Hippocampal formation (tissue), 2 donors: ENCODE measurements around the gene MOV10L1.

ENCODE experiments used
- DNase-seq, 2 donors: peaks; one replicate each; lab custom pipeline; 2025; lab: John Stamatoyannopoulos, UW

MOV10L1 gene

DNA sequence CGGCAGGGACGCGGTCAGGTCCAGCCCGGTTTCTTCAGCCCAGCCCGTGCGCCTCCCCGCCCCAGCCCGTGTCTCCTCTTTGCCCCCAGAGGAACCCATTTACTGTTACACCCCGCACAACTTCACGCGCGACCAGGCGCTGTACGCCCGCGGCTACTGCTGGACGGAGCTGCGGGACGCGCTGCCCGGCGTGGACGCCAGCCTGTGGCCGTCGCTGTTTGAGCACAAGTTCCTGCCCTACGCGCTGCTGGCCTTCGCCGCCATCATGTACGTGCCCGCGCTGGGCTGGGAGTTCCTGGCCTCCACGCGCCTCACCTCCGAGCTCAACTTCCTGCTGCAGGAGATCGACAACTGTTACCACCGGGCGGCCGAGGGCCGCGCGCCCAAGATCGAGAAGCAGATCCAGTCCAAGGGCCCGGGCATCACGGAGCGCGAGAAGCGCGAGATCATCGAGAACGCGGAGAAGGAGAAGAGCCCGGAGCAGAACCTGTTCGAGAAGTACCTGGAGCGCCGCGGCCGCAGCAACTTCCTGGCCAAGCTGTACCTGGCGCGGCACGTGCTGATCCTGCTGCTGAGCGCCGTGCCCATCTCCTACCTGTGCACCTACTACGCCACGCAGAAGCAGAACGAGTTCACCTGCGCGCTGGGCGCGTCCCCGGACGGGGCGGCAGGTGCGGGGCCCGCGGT is 87.2 kb downstream of the MOV10L1 start:
- no peak for DNase-seq

DNA sequence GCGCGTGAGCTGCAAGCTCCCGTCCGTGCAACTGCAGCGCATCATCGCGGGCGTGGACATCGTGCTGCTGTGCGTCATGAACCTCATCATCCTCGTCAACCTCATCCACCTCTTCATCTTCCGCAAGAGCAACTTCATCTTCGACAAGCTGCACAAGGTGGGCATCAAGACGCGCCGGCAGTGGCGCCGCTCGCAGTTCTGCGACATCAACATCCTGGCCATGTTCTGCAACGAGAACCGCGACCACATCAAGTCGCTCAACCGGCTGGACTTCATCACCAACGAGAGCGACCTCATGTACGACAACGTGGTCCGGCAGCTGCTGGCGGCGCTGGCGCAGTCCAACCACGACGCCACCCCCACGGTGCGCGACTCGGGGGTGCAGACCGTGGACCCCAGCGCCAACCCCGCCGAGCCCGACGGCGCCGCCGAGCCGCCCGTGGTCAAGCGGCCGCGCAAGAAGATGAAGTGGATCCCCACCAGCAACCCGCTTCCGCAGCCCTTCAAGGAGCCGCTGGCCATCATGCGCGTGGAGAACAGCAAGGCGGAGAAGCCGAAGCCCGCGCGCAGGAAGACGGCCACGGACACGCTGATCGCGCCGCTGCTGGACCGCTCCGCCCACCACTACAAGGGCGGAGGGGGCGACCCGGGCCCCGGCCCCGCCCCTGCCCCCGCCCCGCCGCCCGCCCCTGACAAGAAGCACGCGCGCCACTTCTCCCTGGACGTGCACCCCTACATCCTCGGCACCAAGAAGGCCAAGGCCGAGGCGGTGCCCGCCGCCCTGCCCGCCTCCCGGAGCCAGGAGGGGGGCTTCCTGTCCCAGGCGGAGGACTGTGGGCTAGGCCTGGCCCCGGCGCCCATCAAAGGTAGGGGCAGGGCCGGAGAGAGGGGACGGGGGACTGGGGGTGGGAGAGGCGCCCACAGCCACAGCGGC is 88.0 kb downstream of the MOV10L1 start:
- no peak for DNase-seq

DNA sequence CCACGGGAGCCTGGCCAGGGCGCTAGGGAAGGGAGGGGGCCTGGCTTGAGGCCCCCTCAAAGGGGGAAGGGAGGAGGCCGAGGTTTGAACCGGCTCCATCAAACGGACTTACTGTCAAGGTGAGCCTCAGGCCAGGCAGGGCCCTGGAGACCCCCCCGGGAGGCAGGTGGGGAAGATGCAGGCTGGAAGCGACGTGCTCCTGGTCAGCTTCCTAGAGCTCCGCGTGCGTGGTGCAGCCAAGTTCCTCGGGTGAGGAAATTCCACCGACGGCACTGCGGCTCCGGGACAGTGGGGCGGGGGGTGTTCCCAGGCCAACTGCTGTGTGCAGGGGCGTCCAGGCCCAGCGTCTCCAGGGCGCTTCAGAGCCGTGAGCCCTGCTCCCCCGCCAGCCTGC is 88.7 kb downstream of the MOV10L1 start:
- DNase-seq = no peak

DNA sequence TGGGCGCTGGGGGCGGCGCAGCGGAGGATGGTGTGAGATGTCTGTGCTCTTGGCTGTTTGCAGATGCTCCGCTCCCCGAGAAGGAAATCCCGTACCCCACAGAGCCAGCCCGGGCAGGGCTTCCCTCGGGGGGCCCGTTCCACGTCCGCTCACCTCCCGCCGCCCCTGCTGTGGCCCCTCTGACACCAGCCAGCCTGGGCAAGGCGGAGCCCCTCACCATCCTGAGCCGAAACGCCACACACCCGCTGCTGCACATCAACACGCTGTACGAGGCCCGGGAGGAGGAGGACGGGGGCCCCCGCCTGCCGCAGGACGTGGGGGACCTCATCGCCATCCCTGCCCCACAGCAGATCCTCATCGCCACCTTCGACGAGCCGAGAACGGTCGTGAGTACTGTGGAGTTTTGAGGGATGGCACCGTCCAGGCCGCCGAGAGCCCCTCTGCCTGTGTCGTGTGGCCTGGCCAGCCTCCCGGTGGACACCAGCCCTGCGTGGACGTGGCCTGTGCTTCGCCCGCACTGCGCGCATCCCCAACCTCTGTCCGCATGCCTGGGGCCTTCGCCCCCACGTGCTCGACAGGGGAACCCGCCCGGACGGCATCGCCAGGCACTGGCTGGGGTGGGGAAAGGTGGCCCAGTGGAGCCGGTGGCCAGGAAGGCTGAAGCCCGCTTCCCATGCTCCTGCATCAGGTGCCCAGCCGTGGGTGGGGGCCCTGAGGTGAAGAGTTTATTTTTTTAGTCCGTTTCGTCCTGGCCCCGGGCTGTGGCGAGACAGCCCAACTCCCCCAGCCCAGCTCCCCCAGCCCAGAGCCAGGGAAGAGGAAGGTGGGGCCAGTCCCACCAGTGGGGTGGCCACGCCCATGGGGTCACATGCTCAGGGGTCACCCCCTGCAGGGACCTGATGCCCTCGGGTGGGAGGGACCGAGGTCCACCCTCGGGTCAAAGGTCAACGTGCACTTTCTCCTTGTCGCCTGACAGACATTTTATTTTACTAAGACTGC is 89.4 kb downstream of the MOV10L1 start:
- DNase-seq = no peak

DNA sequence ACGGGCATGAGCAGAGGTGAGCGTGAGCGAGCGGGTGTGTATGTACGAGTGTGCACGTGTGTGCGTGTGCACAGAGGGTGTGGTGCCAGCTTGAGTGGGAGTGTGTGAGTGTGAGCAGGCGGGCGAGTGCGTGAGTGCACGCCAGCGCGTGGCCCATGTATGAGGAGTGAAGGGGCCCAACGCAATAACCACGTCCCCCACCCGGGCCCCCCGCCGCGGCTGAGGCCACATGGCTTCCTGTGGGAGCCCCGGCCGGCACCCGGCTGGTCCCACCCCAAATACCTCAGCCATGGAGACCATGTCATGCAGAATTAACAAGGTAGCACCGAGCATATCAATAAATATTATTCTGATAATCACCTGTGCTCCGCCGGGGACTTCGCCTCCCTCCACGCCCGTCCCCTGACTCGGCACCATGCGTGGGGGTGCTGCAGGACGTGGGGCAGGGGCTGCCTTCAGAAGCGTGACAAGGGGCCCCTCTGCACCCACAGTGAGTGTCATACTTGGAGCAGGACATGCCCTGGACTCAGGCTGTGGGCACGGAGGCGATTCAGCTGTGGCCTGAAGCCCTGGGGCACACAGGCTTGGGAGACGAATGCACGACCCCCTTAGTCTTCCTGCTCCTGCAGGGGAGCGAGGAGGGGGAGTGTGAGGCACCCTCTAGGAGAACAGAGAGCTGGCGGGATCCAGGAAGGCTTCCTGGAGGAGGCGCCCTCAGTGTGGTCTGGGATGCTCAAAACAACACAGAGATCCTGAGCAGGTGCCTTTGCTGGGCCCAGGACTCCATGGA is 90.3 kb downstream of the MOV10L1 start:
- DNase-seq = no peak

DNA sequence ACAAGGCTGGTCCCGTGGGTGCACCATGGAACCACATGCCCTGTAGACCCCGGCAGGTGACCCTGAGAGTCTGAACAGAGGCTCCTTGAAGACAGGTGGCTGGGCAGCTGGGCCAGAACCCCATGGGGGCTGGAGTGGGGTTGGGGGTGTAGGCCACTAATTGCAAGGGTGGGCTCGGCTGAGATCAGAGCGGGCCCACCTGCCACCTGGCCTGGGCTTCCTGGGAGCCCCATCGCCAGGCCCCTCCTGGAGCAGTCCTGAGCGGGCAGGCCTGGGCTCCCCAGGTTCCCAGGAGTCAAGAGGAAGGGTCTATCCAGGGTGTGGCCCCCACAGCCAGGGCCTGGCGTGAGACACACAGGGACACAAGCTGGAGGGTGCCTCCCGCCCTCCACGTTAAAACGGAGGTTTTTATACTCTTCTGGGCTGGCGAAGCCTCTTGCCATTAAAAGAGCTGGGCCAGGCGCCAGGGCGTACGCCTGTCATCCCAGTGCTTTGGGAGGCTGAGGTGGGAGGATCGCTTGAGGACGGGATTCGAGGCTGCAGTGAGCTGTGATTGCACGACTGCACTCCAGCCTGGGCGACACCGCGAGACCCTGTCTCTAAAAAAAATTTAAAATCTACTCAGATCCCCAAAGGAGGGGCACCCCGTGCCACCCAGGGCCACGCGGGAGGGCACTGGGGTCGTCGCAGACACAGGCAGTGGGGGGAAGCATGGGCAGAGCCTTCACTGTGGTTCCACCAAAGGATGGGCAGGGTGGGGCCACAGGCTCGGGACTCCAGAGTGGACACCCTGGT is 91.1 kb downstream of the MOV10L1 start:
- DNase-seq = no peak

DNA sequence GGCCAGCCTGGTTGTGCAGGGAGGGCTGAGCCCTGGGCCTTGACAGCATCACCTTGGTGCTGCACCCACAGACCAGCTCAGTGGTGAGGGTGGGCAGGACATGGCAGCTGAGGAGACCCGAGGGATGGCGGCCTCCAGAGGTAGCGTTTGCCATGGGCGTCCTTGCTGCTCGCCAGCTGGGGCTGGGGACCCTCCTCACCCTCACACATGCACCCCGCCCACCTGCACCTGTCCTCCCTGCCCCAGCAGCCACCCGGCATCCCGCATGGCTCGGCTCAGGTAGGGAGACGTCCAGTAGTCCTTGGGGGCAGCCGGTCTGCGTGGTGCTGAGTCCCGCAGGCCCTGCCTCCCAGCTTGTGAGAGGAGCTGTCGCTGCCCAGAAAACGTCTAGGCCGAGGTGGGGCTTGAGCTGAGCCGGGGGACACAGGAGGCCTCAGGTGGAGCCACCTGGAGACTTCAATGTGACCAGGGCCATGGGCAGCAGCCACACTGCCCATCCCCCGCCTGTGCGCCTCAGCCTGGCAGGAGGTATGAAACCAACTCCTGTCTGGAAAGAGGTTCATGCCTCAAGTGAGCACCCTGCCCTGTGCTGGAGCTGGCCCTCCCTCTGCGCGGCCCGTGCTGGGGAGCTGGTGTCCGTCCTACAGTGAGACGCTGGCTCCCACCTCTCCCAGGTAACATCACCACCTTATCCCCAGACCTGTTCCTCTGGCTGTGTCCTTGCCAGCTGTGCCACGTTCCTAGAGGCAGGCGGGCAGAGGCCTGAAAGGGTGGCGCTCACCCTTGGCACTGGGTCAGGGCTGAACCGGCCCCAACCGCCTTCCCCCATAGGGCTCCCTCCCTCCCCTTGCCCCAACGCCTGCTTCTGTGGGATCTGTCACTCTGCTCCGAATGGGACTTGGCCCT is 92.6 kb downstream of the MOV10L1 start:
- no peak for DNase-seq

DNA sequence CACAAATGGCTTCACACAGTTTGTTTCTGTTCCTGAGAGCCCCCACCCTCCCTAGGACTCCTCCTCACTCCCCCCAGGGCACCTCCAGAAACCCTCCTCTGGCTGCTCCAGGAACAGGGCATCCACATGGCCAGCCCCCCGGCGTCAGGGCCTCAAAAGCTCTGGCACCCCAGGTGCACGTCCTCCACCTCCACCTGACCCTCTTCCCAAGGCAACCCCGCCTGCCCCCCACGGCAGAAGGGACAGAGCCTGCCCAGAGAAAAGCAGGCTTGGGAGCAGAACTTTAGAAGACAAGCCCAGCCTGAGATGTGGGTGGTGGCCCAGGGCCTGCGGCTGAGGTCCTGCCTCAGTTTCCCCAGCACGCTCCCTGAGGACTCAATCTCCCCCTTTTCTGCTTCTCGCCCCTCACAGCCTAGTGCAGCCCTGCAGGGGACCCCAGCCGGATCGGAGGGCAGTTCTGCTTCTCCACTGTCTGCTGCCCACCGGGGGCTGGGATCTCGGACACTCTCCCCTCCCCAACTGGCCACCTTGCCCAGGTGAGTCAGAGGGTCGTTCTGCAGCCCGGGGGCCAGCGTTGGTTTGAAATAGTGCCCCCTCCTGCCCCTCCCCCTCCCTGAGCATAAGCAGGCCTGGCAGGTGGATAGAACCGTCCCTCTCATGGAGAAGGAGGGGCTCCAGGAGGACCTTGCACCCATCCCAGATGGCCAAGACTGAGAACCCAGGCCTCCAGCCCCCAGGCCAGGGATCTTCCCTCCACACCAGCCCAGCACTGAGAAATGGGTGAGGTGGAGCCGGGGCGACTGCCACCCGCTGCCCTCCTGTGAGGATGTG is 93.5 kb downstream of the MOV10L1 start:
- no peak for DNase-seq

DNA sequence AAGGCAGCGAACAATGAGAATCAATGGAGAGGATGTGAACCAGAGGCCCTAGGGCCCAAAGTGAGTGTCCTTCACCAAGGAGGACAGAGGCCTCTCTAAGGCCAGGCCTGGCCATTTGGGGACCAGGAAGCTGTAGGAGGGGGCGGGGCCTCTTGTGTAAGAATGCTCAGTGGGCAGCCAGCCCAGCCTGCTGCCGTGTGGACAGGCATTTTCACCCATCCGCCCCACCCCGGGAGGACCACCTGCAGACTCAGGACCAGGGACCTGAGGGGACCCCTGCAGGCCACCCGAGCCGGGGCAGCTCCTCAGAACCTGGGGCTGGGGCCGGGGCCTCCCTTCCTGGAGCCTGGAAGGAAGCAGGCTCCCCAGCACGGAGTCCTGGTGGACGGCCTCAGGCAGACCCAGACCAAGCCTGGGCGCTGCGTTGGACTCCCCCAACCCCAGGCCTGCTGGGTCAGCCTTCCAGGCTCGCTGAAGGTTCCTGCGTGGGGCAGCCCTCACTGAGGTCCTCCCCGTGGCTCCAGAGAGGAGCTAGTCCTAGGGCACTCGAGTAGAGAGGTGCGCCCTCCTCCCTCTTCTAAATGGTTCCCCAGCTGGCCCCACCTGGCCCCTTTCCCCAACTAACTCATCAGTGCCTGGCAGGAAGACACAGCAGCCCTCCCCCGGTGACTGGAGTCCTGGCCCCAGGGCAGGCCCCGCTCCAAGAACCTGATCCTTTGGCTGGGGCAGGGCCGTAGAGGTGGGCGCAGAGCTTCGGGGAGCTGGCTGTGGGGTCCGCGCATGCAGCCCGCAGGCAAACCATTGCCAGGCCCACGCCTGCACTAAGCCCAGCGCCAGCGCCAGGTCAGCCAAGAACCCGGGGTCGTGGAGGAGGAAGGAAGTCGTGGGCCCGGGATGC is 94.4 kb downstream of the MOV10L1 start:
- no peak for DNase-seq

DNA sequence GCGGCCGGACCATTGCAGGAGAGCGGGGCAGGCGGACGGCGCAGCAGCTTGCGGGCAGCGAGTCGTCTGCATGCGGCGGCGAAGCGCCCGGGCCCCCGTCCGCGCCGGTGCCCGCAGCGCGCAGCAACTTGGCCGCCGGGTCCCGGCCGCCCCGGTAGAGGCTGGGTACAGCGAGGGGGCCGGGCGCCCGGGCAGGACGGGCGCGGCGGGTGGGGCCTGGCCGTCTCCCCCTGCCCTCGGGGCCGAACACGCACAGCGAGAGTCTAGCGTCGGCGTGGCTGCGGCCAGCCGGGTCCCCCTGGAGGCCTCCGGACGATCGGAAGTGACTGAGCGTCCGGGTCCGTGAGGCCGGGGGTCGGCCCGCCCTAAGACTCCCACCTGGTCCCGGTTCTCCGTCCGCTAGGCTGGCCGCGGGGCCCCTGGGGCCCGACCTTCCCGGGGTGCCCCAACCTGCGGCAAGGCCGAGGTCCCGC is 95.1 kb downstream of the MOV10L1 start:
- DNase-seq = no peak

DNA sequence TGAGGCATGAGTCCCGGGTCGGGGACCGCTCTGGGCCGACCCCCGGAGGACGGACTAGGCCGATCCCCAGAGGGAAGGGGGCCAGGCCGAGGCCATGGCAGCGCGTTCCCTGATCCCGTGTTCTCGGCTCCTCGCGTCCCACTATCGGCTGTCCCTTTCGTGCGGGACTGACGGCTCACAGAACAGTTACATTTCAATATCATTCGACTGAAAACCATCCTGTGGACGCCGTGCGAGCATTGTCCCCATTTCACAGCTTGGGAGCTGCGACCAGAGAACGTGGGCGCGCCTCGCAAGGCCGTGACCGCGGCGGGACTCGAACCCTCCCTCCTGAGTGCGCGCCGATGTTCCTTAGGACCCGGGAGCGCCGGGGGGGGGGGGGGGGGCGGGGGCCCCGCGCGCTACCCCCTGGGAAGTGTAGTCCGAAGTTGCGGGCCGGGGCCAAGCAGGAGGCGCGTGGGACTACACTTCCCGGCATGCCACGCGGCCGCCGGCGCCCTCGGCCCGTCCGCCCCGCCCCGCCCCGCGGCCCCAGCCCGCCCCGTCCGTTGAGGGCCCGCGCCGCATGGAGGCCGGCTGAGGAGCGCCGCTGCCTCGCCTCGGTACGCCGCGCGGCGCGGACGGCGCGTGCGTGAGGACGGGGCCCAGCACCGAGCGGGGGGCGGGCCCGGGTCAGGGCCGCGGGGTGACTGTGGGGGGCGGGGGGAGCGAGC is 95.7 kb downstream of the MOV10L1 start, which contains the start of gene TRABD:
Gene TRABD (plus strand): TSS at position 539 of the 713 bp plus-strand sequence. CDS start 7,148 bp downstream, outside the sequence.
- peak; percentile 60 to 91 for DNase-seq

DNA sequence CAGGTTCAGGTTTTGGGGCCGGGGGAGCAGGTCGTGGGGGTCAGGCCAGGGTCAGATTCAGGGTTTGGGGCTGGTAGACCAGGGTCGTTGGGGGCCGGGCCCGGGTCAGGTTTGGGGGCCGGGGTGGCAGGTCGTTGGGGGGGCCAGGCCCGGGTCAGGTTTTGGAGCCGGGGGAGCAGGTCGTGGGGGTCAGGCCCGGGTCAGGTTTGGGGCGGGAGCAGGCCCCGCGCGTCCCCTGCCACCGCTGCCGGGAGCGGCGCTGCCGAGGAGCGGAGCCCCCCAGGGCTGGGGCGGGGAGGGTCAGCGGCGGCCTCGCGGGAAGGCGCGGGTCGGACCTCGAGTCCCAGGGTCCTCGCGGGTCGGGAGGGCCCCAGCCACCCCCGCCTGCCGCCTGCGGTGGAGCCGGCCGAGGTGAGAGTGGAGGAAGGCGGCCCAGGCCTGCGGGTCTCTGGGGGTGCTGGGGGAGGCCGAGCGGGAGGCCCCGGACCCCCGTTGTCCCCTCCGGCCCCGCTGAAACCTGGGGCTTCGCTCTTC is 96.4 kb downstream of the MOV10L1 start:
- no peak for DNase-seq

DNA sequence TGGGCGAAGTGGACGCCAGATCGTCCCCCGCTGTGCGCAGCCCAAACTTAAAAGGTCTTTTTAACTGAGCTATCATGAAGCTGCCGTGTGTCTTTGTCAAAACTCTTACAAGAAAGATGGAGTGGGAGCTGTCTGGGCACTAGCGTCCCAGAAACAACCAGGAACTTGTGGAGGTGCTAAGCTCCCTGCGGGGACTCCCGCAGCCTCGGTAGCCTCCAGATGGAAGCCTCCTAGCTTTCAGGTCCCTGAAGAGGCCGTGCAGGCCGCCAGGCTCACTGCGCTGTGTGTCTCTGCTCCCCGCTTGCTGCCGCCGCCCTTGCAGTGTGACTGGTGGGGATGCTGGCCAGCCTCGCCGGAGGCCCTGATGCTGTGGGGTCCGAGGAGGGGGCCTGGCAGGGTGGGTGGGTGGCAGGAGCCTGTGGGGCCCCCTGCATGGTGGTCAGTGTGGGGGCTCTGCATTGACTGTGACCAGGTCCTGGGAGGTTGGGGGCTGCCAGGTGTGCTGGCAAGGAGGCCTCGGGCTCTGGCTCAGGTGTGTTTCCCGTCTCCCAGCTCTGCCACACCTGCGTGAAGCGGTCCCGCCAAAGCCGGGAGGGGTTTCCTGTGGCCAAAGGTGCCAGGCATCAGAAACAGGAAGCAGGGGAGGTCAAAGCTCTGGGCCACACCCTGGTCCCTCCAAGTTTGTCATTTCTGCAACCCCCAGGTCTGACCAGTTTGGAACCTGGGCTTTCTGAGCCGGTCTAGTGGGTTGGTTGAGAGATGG is 97.1 kb downstream of the MOV10L1 start:
- DNase-seq = no peak

DNA sequence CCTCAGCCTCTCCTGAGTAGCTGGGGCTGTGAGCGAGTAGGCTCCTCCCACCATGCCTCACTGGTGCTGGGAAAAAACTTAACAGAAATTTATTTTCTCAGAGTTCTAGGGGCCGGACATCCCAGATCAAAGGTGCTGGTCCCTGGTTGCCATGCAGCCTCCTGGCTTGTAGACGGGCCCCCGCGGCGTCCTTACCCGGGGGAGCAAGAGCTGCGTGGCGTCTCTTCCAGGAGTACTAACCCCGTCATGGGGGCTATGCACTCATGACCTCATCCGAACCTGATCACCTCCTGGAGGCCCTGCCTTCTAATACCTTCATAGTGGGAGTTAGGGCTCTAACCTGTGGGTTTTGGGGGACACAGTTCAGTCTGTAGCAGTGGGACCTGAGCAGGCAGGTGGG is 98.5 kb downstream of the MOV10L1 start:
- no peak for DNase-seq

DNA sequence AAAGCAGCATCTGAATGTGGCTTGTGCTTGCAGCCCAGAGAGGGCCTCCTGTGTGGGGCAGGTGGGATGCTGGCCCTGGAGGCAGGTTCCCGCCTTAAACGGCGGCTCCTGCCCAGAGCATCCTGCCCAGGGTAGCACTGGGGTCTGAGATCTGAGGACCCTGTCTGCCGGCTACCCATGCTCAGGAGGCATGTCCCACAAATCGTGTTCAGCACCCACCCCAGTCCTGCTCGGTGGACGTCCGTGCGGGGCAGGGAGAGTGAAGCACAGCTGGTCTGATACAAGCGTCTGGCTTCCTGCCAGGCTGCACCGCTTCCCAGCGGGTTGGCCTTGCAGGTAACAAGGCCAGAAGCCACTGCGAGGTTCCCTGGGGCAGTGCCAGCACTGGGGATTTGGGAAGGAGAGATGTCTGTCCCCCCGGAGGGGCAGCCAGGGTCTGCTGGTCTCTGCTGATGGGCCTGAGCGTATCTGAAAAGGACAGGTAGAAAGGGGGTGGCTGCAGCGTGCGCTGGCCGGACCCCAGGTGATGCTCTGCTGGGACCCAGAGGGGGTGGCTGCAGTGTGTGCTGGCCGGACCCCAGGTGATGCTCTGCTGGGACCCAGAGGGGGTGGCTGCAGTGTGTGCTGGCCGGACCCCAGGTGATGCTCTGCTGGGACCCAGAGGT is 99.5 kb downstream of the MOV10L1 start:
- no peak for DNase-seq
